ENCODE data around the gene ZDHHC14.

ZDHHC14 gene

GRCh38 chr6:157634546-157634945, 253.6 kb downstream of the ZDHHC14 start:
- H3K4me3 ChIP-seq (ENCODE audit: low read length): no peak overlapping the region
- no peak for TF ChIP-seq ZNF274 (IDR thresholded peaks at IDR 0.05; ENCODE audit: low read depth, low read length)

- H3K4me3 ChIP-seq (ENCODE audit: low read length): no peak overlapping the region
- no peak for TF ChIP-seq ZNF274 (IDR thresholded peaks at IDR 0.05; ENCODE audit: low read depth, low read length)
These were observed 254.6 kb downstream of the ZDHHC14 start for GRCh38 chr6:157635388-157636244.

- TF ChIP-seq ZNF274 (IDR thresholded peaks at IDR 0.05; ENCODE audit: low read depth, low read length): no peak
- no peak overlapping the region for H3K4me3 ChIP-seq (ENCODE audit: low read length)
These were observed 256.5 kb downstream of the ZDHHC14 start for GRCh38 chr6:157637516-157637915.

- no peak for TF ChIP-seq ZNF274 (IDR thresholded peaks at IDR 0.05; ENCODE audit: low read depth, low read length)
- no peak overlapping the region for H3K4me3 ChIP-seq (ENCODE audit: low read length)
These were observed 257.1 kb downstream of the ZDHHC14 start for GRCh38 chr6:157637941-157638662.

GRCh38 chr6:157638779-157639178, 257.8 kb downstream of the ZDHHC14 start:
- no peak overlapping the region for H3K4me3 ChIP-seq (ENCODE audit: low read length)
- TF ChIP-seq ZNF274 (IDR thresholded peaks at IDR 0.05; ENCODE audit: low read depth, low read length): no peak

- no peak overlapping the region for H3K4me3 ChIP-seq (ENCODE audit: low read length)
- no peak for TF ChIP-seq ZNF274 (IDR thresholded peaks at IDR 0.05; ENCODE audit: low read depth, low read length)
These were observed 259.9 kb downstream of the ZDHHC14 start for GRCh38 chr6:157640746-157641451.

GRCh38 chr6:157641837-157642236, 260.8 kb downstream of the ZDHHC14 start:
- H3K4me3 ChIP-seq (ENCODE audit: low read length): no peak overlapping the region
- no peak for TF ChIP-seq ZNF274 (IDR thresholded peaks at IDR 0.05; ENCODE audit: low read depth, low read length)

- no peak for TF ChIP-seq ZNF274 (IDR thresholded peaks at IDR 0.05; ENCODE audit: low read depth, low read length)
These were observed 261.7 kb downstream of the ZDHHC14 start for GRCh38 chr6:157642736-157643135.

GRCh38 chr6:157644043-157644810, 263.2 kb downstream of the ZDHHC14 start:
- no peak overlapping the region for H3K4me3 ChIP-seq (ENCODE audit: low read length)
- TF ChIP-seq ZNF274 (IDR thresholded peaks at IDR 0.05; ENCODE audit: low read depth, low read length): no peak

More at GRCh38 chr6:157642736-157643135, 261.7 kb downstream of the ZDHHC14 start:
- H3K4me3 ChIP-seq (ENCODE audit: low read length): no peak overlapping the region

- no peak for TF ChIP-seq ZNF274 (IDR thresholded peaks at IDR 0.05; ENCODE audit: low read depth, low read length)
These were observed 264.3 kb downstream of the ZDHHC14 start for GRCh38 chr6:157645201-157645795.

GRCh38 chr6:157646012-157646411, 265.0 kb downstream of the ZDHHC14 start:
- no peak overlapping the region for H3K4me3 ChIP-seq (ENCODE audit: low read length)
- TF ChIP-seq ZNF274 (IDR thresholded peaks at IDR 0.05; ENCODE audit: low read depth, low read length): no peak

More at GRCh38 chr6:157645201-157645795, 264.3 kb downstream of the ZDHHC14 start:
- H3K4me3 ChIP-seq (ENCODE audit: low read length): no peak overlapping the region

GRCh38 chr6:157647261-157647915, 266.4 kb downstream of the ZDHHC14 start:
- no peak for TF ChIP-seq ZNF274 (IDR thresholded peaks at IDR 0.05; ENCODE audit: low read depth, low read length)

GRCh38 chr6:157648561-157648960, 267.6 kb downstream of the ZDHHC14 start:
- no peak for TF ChIP-seq ZNF274 (IDR thresholded peaks at IDR 0.05; ENCODE audit: low read depth, low read length)
- no peak overlapping the region for H3K4me3 ChIP-seq (ENCODE audit: low read length)

More at GRCh38 chr6:157647261-157647915, 266.4 kb downstream of the ZDHHC14 start:
- H3K4me3 ChIP-seq (ENCODE audit: low read length): no peak overlapping the region

All from GM08714 (cell line).